K562 (cell line): Measurements from ENCODE around the gene TRIM27. TPM values are rescaled to one million over a fixed set of nuclear protein-coding genes. Genes with fewer than 3 reads are reported as not detected.

Experiments used
- DEAF1 ChIP-seq: fragments of 450-650 bp; formaldehyde crosslinking; IDR thresholded peaks from 2 replicates; pipeline ENCODE4 v1.4.0; 2020; ENCODE audit warnings: mild to moderate bottlenecking, moderate library complexity
- FOXP1 ChIP-seq: sonication (generic); formaldehyde crosslinking; IDR thresholded peaks from 2 replicates; pipeline ENCODE4 v1.8.0; 2022; ENCODE audit warnings: mild to moderate bottlenecking, missing genetic modification reagents
- GTF2A2 ChIP-seq: IDR thresholded peaks from 2 replicates; pipeline ENCODE4 v1.6.1; 2016; ENCODE audit warnings: mild to moderate bottlenecking, missing genetic modification characterization, missing compliant biosample characterization
- HDAC3 ChIP-seq: fragments of 450-650 bp; IDR thresholded peaks from 2 replicates; pipeline ENCODE4 v1.6.1; 2018; ENCODE audit warnings: borderline replicate concordance, mild to moderate bottlenecking, moderate library complexity; ENCODE audit not compliant: partially characterized antibody
- HMBOX1 ChIP-seq: sonication (generic); IDR thresholded peaks from 2 replicates; pipeline ENCODE4 v1.6.1; 2016
- KLF6 ChIP-seq: fragments of 250-450 bp; sonication (Bioruptor Pico); IDR thresholded peaks from 2 replicates; pipeline ENCODE4 v1.4.0; 2020; ENCODE audit warnings: mild to moderate bottlenecking, moderate library complexity, borderline replicate concordance
- NBN ChIP-seq: fragments of 450-650 bp; IDR thresholded peaks from 2 replicates; pipeline ENCODE4 v1.6.1; 2016; ENCODE audit warnings: low read depth, mild to moderate bottlenecking
- NR4A1 ChIP-seq, 2 experiments: fragments of 250-450 bp in 1 of 2; fragments of 450-650 bp in 1 of 2; sonication (Bioruptor Pico) in 1 of 2; IDR thresholded peaks; 2 replicates each; pipeline versions ENCODE4 v1.4.0 to v1.6.1; 2016 to 2020; ENCODE audit warnings: mild to moderate bottlenecking in 2 of 2, missing compliant biosample characterization in 1 of 2, missing genetic modification characterization in 1 of 2, moderate library complexity in 1 of 2
- PKNOX1 ChIP-seq: fragments of 450-650 bp; IDR thresholded peaks from 2 replicates; pipeline ENCODE4 v1.6.1; 2016
- SOX6 ChIP-seq: fragments of 450-650 bp; IDR thresholded peaks from 2 replicates; pipeline ENCODE4 v1.6.1; 2014; ENCODE audit warnings: mild to moderate bottlenecking
- SP1 ChIP-seq: sonication (generic); formaldehyde crosslinking; IDR thresholded peaks from 2 replicates; pipeline ENCODE4 v1.8.1; 2022; ENCODE audit warnings: mild to moderate bottlenecking, missing genetic modification reagents
- SREBF2 ChIP-seq: sonication (generic); formaldehyde crosslinking; IDR thresholded peaks from 2 replicates; pipeline ENCODE4 v1.4.0; 2020; ENCODE audit warnings: mild to moderate bottlenecking, missing genetic modification reagents
- TCF3 ChIP-seq: sonication (generic); formaldehyde crosslinking; IDR thresholded peaks from 2 replicates; pipeline ENCODE4 v1.4.0; 2020; ENCODE audit warnings: mild to moderate bottlenecking, missing genetic modification reagents
- ZBTB12 ChIP-seq: fragments of 250-450 bp; sonication (Bioruptor Pico); IDR thresholded peaks from 2 replicates; pipeline ENCODE4 v1.4.0; 2020
- ZNF12 ChIP-seq: sonication (generic); formaldehyde crosslinking; IDR thresholded peaks from 2 replicates; pipeline ENCODE4 v1.4.0; 2020; ENCODE audit warnings: mild to moderate bottlenecking, missing genetic modification reagents
- ZNF398 ChIP-seq: fragments of 250-450 bp; sonication (Bioruptor Pico); IDR thresholded peaks from 2 replicates; pipeline ENCODE4 v1.8.0; 2021; ENCODE audit warnings: moderate library complexity, mild to moderate bottlenecking, inconsistent platforms
- ZNF639 ChIP-seq, 2 experiments: fragments of 200-800 bp in 1 of 2; sonication (Bioruptor generic) in 1 of 2; sonication (generic) in 1 of 2; formaldehyde crosslinking in 1 of 2; IDR thresholded peaks in 1 of 2; conservative IDR thresholded peaks in 1 of 2; 2 replicates each; pipeline versions ENCODE4 v1.5.0 to v1.6.1; 2016 to 2020; ENCODE audit warnings: missing compliant biosample characterization in 1 of 2, missing genetic modification characterization in 1 of 2, missing genetic modification reagents in 1 of 2
- polyA plus RNA-seq, 8 experiments: library from polyadenylated mRNA; depleted of rRNA in 4 of 8; stranded (reverse) in 5 of 8; unstranded in 3 of 8; fragments of >200 nt; fragmentation: Nextera tagmentation in 2 of 8; fragmentation: Illumina TruSeq in 1 of 8; extraction: Ambion mirVana in 2 of 8; extraction: Trizol in 1 of 8; gene quantifications; 2 replicates each; pipeline versions ENCODE4 v1.2.1 to v1.2.3, GENCODE V29; 2011 to 2014; ENCODE audit warnings: inconsistent platforms in 1 of 8, missing spikeins in 1 of 8
- total RNA-seq, 7 experiments: library from RNA; depleted of rRNA in 6 of 7; stranded (reverse); fragments of >200 nt in 6 of 7; fragmentation: Illumina TruSeq in 2 of 7; extraction: Trizol in 2 of 7; gene quantifications; 2 replicates each; pipeline versions ENCODE4 v1.2.1 to v1.2.3, GENCODE V29; 2011 to 2021; ENCODE audit warnings: low replicate concordance in 1 of 7

Gene TRIM27
- total and polyA plus RNA-seq, 9 of the 15 experiments (the other 6 are each of a cell fraction or from before 2014, with no cell fraction given) = 37.7 to 235 (median 122) TPM

- peak; percentile 58 for TF ChIP-seq SOX6
- 0 out of 4 replicates have a peak, but pooled peaks of 1 of the 2 experiments have one; percentile 27 for TF ChIP-seq ZNF639 (CRISPR knock-in tag; conservative IDR thresholded peaks at IDR 0.05 in 1 of 2, IDR thresholded peaks at IDR 0.05 in 1 of 2)
- TF ChIP-seq FOXP1 (CRISPR knock-in tag) = no peak
- peak; percentile 65 for TF ChIP-seq PKNOX1
- no peak for TF ChIP-seq SREBF2 (CRISPR knock-in tag)
- peak; percentile 79 for TF ChIP-seq SP1 (CRISPR knock-in tag)
- TF ChIP-seq HMBOX1 = 0 out of 2 replicates have a peak, but pooled peaks have one; percentile 15
- no peak for TF ChIP-seq GTF2A2 (tag)
- no peak for TF ChIP-seq DEAF1 (CRISPR knock-in tag)
- TF ChIP-seq KLF6 (CRISPR knock-in tag) = no peak
- TF ChIP-seq ZBTB12 (CRISPR knock-in tag) = no peak
- TF ChIP-seq NBN = peak; percentile 82
- TF ChIP-seq TCF3 (CRISPR knock-in tag) = peak; percentile 57; the same call in 1 of the 2 replicates
- peak; percentile 65 for TF ChIP-seq HDAC3
- TF ChIP-seq NR4A1 (CRISPR knock-in tag; IDR thresholded peaks at IDR 0.05) = no peak
- TF ChIP-seq NR4A1 (tag; IDR thresholded peaks at IDR 0.05) = no peak
- no peak for TF ChIP-seq ZNF12 (CRISPR knock-in tag)
- no peak for TF ChIP-seq ZNF398 (CRISPR knock-in tag)
Observed at GRCh38 chr6:28880894-28881780, 42.6 kb downstream of the TRIM27 start (continued).
